HG03039 (cell line): Measurements from ENCODE around the gene CHURC1.

ENCODE experiments used
- ATAC-seq: cut with Tn5 transposase; IDR thresholded peaks from one replicate; pipeline ENCODE4 v1.9.1; 2021; ENCODE audit warnings: mild to moderate bottlenecking, moderate library complexity; ENCODE audit not compliant: unreplicated experiment

CHURC1 gene

DNA sequence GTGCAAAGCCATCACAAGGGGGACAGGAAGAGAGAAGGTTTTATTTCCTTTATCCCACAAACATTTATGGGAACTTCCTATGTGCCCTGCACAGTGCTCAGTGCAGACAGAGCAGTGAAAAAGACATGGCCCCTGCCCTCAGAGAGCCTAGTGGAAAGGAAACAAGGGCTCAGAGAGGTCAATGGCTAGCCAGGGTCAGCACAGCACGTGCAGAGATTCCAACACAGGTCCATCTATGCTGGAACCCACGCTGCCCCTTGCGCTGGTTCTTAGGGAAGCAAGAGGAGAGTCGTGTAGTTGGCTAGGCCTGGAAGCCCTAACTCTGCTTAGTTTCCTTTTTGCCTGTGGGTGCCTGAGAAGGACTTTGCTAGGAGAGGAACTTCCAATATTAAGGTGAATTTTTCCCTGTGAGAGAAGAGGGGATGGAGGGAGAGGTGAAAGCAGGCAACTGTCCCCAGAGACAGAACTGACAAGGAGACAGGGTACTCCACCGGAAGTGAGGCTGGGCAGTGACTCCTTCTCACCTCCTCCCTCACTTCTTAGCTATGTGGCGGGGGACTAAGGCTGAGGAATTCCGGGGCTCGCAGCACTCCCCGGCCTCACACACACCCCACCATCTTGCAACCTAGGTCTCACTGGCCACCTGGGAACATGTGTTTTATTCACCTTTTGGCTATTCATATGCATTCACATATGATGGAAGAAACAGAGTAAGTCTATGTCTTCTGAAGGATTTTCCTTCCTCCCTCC, 40.4 kb downstream of the CHURC1 start:
- ATAC-seq: no peak

- no peak for ATAC-seq
Observed at GRCh38 chr14:64955297-64955696, 41.0 kb downstream of the CHURC1 start.

DNA sequence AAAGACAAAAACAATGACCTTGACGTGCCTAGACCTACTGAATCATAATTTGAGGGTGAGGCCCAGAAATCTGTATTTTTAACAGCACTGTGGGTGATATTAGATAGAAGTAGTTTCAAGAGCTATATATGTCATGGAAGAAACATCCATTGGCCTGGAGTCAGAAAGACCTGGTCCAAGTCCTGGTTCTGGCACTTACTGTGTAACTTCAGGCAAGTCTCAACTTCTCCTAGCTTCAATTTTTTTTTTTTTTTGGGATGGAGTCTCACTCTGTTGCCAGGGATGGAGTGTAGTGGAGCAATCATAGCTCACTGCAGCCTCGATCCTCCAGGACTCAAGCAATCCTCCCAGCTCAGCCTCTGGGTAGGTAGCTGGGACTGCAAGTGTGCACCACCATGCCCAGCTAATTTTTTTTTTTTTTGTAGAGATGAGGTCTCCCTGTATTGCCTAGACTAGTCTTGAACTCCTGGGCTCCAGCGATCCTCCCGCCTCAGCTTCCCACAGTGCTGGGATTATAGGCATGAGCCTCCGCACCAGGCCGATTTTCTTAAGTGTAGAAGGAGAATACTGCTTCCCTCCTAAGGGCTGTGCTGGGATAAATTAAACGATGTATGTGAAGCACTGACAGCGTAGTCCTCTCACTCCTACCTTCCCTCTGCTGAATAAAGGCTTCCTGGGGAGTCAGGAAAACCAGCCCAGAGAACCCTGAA, 42.6 kb downstream of the CHURC1 start:
- no peak for ATAC-seq

GRCh38 chr14:64958201-64958600, 43.9 kb downstream of the CHURC1 start:
- no peak for ATAC-seq

GRCh38 chr14:64958743-64959142, 44.5 kb downstream of the CHURC1 start:
- no peak for ATAC-seq

- ATAC-seq: no peak
Observed at GRCh38 chr14:64960762-64961276, 46.6 kb downstream of the CHURC1 start.

- no peak for ATAC-seq
Observed at GRCh38 chr14:64963611-64964010, 49.4 kb downstream of the CHURC1 start.

DNA sequence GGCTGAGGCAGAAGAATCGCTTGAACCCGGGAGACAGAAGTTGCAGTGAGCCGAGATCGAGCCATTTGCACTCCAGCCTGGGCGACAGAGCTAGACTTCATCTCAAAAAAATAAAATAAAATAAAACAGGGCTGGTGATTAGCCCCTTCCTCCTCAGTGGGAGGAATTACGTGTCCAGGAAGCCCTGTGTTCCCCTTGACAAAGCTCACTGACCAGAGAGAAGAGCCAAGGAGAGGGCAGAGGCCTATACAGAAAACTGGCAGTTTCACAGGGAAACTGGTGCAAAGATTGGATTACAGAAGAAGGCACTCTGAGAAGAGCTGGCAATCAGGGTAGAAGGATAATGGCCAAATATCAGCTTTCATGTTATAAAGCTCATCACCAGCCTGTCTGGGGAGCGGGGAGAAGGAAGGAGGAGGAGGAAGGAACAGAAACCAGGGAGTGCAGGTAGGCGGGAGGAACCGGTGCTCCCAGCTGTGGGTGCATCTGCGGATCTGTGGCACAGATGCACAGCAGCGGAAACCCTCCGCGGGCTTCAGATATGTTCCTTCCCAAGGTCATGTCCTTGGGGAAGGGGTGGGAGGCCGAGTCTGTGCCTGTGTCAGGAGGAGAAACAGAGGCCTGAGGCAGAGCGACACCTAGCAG, 51.2 kb downstream of the CHURC1 start:
- ATAC-seq: no peak

- ATAC-seq: no peak
Observed at GRCh38 chr14:64966976-64967375, 52.7 kb downstream of the CHURC1 start.

GRCh38 chr14:64968167-64968566, 53.9 kb downstream of the CHURC1 start:
- no peak for ATAC-seq

GRCh38 chr14:64968651-64969050, 54.4 kb downstream of the CHURC1 start:
- no peak for ATAC-seq

GRCh38 chr14:64970041-64970440, 55.8 kb downstream of the CHURC1 start:
- no peak for ATAC-seq

DNA sequence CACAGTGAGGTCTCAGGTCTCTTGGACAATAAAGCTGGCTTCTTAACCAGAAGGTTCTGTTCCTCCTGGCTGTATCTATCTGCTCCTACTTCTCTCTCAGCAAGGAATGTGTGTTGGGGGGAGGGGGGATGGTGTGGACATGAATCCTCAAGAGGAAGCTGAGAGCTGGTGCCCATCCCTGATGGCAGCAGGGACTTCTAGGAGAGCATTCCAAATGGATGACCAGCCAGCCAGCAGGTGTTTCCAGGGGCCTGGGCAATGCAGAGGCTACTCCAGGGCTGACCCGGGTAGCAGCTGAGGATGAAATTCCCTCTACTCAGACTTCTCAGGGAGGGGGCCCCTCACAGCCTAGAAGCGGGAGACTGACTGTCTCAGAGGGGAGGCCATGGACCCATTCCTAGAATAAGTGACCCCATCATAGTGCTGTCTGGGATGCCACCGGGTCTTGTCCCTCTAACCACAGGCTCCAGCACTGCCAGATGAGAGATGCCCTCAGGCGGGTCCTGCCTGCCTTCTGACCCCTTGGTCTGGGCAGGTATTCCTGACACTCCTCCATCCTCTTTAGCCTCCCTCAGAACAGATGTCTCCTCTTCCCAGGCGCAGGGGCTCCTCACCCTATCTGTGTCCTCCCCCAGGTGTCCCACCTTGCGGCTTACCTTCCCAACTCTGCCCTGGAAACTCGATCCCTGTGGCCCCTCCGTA, 56.7 kb downstream of the CHURC1 start:
- no peak for ATAC-seq

DNA sequence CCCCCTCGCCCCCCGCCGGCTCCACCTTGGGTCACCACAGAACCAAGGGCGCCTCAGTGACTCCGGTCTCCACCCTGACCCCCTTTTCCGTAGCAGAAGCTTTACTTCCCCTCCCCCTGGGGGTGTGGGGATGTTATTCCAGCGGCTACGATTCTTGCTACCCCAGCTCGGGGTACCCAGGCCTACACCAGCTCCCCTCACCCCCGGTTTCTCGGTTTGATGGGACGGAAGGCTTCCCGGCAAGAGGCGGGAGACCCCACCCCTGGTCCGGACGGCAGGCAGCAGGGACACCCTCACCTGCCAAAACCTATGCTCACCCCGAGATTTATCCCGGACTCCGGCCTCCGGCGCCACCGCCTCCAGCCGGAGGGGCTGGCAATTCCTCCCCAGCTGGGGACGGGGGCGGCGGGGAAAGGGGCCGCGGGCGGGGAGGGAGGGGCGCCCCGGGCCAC, 57.3 kb downstream of the CHURC1 start:
- no peak for ATAC-seq

GRCh38 chr14:64971943-64972791, 57.9 kb downstream of the CHURC1 start, which contains the start of gene RAB15:
Gene RAB15 (minus strand): TSS chr14:64972336. CDS start chr14:64972076, 260 bp downstream.
- ATAC-seq: no peak

GRCh38 chr14:64973026-64973442, 58.8 kb downstream of the CHURC1 start:
- no peak for ATAC-seq

GRCh38 chr14:64973826-64974225, 59.6 kb downstream of the CHURC1 start:
- ATAC-seq: no peak

DNA sequence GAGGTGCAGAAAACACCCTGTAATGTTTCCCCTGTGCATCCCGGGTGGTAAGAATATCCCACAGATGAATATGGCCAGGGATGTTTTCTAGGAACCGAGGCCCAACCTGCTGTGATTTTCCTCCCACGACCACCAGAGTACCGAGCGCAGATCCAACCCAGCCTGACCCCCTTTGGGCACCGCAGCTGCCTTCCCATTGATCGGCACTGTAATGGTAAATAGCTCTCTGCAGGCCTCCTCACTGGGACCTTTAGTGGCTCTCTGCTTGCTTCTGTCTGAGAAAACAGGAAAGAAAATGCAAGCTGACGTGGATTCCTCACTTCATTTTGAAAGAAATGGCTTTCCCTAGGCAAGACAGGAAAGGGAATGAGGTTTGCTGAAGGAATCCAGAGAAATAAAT, 60.3 kb downstream of the CHURC1 start:
- no peak for ATAC-seq

DNA sequence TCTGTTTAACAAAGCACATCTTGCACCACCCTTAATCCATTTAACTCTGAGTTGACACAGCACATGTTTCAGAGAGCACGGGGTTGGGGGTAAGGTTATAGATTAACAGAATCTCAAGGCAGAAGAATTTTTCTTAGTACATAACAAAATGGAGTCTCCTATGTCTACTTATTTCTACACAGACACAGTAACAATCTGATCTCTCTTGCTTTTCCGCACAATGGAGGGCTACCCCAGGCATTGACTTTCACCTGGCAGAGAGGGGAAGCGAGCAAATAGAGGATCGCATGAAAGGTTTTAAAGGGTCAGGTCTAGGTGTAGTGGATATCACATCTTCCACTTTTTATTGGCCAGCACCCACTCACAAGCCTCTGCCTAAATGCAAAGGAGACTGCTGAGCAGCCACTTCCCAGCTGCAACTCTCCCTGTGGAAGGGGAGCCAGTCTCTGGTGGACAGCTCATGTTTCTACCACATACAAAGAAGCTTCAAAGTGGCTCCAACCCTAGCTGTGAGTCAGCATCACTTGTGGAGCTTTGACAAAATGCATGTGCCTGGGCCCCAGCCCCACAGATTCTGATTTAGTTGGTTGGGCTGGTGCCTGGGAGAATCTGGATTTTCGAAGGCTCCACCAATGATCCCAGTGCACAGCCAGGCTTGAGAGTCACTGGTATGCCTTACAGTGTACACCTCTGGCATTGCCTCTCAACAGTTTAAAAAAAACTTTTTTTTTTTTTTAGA, 65.2 kb downstream of the CHURC1 start:
- no peak for ATAC-seq
